ENCODE measurements around the gene SCN8A. TPM values are rescaled to one million over a fixed set of nuclear protein-coding genes. Genes with fewer than 3 reads are reported as not detected.

The SCN8A gene
- total and polyA plus RNA-seq, 2 donors (not counting 3 experiments of a cell fraction or from before 2014, with no cell fraction given), result 9.4 to 20.4 TPM

GRCh38 chr12:51766067-51766676 is 175.1 kb downstream of the SCN8A start:
- no peaks in the 10 kb centered on the region for H3K9me3 ChIP-seq (replicated peaks; ENCODE audit: control insufficient read depth, insufficient read depth, low read length)
- no peaks in the 10 kb centered on the region for H3K9me1 ChIP-seq (replicated peaks; ENCODE audit: control insufficient read depth, extremely low read depth, insufficient read depth, low read length)
- peaks cover 9 to 15% of the 10 kb centered on the region in 2 experiments for H3K36me3 ChIP-seq (ENCODE audit: control insufficient read depth in 2 of 2, extremely low read depth in 1 of 2, insufficient read depth in 2 of 2, low read length in 2 of 2)
- no peak for TF ChIP-seq GATA2 (IDR thresholded peaks at IDR 0.05; ENCODE audit: insufficient read depth, insufficient read length, low read depth, low read length)
- H3K4me1 ChIP-seq (ENCODE audit: control insufficient read depth, extremely low read depth, insufficient read depth, low read length), result no peaks in the 10 kb centered on the region
- H3K27me3 ChIP-seq (ENCODE audit: control insufficient read depth in 2 of 2, insufficient read depth in 2 of 2, low read length in 2 of 2), result no peaks in the 10 kb centered on the region
- no peaks in the 10 kb centered on the region for H3K79me2 ChIP-seq (ENCODE audit: control insufficient read depth, insufficient read depth, low read length)
- H4K20me1 ChIP-seq (replicated peaks; ENCODE audit: control insufficient read depth, extremely low read depth, insufficient read depth, low read length), result no peaks in the 10 kb centered on the region
- ChIA-PET POLR2A (no interaction called here), CTCF (no interaction called here)
- H3K27ac ChIP-seq (ENCODE audit: insufficient read depth, low read depth, low read length), result no peak overlapping the region
- dilution Hi-C loops (cut with MboI; ENCODE audit: extremely low pct_ligation_motif_present, low sequenced_read_pairs), result no loop called here
- intact Hi-C loops (cut with micrococcal nuclease), result no loop called here
- no peak overlapping the region for H3K4me2 ChIP-seq (ENCODE audit: insufficient read depth, low read length)
- no peak overlapping the region for H3K9ac ChIP-seq (replicated peaks; ENCODE audit: extremely low read depth, insufficient read depth, low read length)
- no peak for FAIRE-seq
- no peak overlapping the region for H2AFZ ChIP-seq (ENCODE audit: low read depth, low read length)
- H3K4me3 ChIP-seq (replicated peaks in 1 of 3; ENCODE audit: insufficient read depth in 1 of 3, low read depth in 1 of 3, low read length in 3 of 3), result no peak overlapping the region
- no TSS peak for BruUV-seq (replicated peaks)
- no peak for DNase-seq (ENCODE audit: low read depth, low spot score)

GRCh38 chr12:51771008-51771407 is 180.0 kb downstream of the SCN8A start:
- CTCF ChIA-PET, result no interaction called here
- intact Hi-C loops (cut with micrococcal nuclease), result no loop called here

More at GRCh38 chr12:51771008-51771407, 180.0 kb downstream of the SCN8A start:
- Histone ChIP-seq H3K27me3 (ENCODE audit: control insufficient read depth in 2 of 2, insufficient read depth in 2 of 2, low read length in 2 of 2) (no peaks in the 10 kb centered on the region), H3K9ac (replicated peaks; ENCODE audit: extremely low read depth, insufficient read depth, low read length) (no peak overlapping the region), H4K20me1 (replicated peaks; ENCODE audit: control insufficient read depth, extremely low read depth, insufficient read depth, low read length) (no peaks in the 10 kb centered on the region), H3K4me3 (replicated peaks in 1 of 3; ENCODE audit: insufficient read depth in 1 of 3, low read depth in 1 of 3, low read length in 3 of 3) (no peak overlapping the region), H3K9me1 (replicated peaks; ENCODE audit: control insufficient read depth, extremely low read depth, insufficient read depth, low read length) (no peaks in the 10 kb centered on the region), H3K79me2 (ENCODE audit: control insufficient read depth, insufficient read depth, low read length) (no peaks in the 10 kb centered on the region), H2AFZ (ENCODE audit: low read depth, low read length) (no peak overlapping the region), H3K4me2 (ENCODE audit: insufficient read depth, low read length) (no peak overlapping the region), H3K27ac (ENCODE audit: insufficient read depth, low read depth, low read length) (no peak overlapping the region), H3K9me3 (replicated peaks; ENCODE audit: control insufficient read depth, insufficient read depth, low read length) (no peaks in the 10 kb centered on the region), H3K36me3 (ENCODE audit: control insufficient read depth in 2 of 2, extremely low read depth in 1 of 2, insufficient read depth in 2 of 2, low read length in 2 of 2) (peaks cover 9 to 25% of the 10 kb centered on the region in 2 experiments), H3K4me1 (ENCODE audit: control insufficient read depth, extremely low read depth, insufficient read depth, low read length) (no peaks in the 10 kb centered on the region)
- no peak for TF ChIP-seq POLR2A (IDR thresholded peaks at IDR 0.05; ENCODE audit: low read depth, low read length)
- no peak for TF ChIP-seq JUN (IDR thresholded peaks at IDR 0.05; ENCODE audit: borderline replicate concordance, insufficient read depth, insufficient read length, low read depth)
- TF ChIP-seq FOS (IDR thresholded peaks at IDR 0.05; ENCODE audit: borderline replicate concordance, insufficient read depth, low read length), result no peak
- TF ChIP-seq MAX (IDR thresholded peaks at IDR 0.05; ENCODE audit: insufficient read depth, insufficient read length), result no peak
- POLR2A ChIA-PET, result no interaction called here
- FAIRE-seq, result no peak
- no peak for DNase-seq (ENCODE audit: low read depth, low spot score)
- BruUV-seq (replicated peaks), result no TSS peak
- dilution Hi-C loops (cut with MboI; ENCODE audit: extremely low pct_ligation_motif_present, low sequenced_read_pairs), result no loop called here

All from endothelial cell of umbilical vein (primary cell).